CMK (cell line): ENCODE data around the gene IPO13.

ENCODE experiments used
- DNase-seq: peaks from one replicate; pipeline ENCODE4 v3.0.0-alpha.2; 2010; ENCODE audit warnings: low read depth

Gene IPO13

GRCh38 chr1:44012941-44013609 is 66.3 kb downstream of the IPO13 start:
- DNase-seq = no peak

GRCh38 chr1:44013949-44014348 is 67.2 kb downstream of the IPO13 start:
- no peak for DNase-seq

- DNase-seq = no peak
Observed at GRCh38 chr1:44014365-44015104, 67.8 kb downstream of the IPO13 start.

GRCh38 chr1:44015206-44015605 is 68.5 kb downstream of the IPO13 start:
- DNase-seq = no peak

GRCh38 chr1:44016041-44016889 is 69.5 kb downstream of the IPO13 start:
- no peak for DNase-seq

- no peak for DNase-seq
Observed at GRCh38 chr1:44016890-44017400, 70.2 kb downstream of the IPO13 start.
